Colonic mucosa (tissue), 4 donors: ENCODE data around the gene SCGB3A2. TPM values are rescaled to one million over a fixed set of nuclear protein-coding genes. Genes with fewer than 3 reads are reported as not detected.

Source experiments
- DNase-seq: peaks from one replicate; pipeline ENCODE4 v3.0.0-alpha.2; 2020
- H3K27ac ChIP-seq: fragments of 200-600 bp; one replicate; pipeline ENCODE4 v1.8.0; 2021
- H3K27me3 ChIP-seq: fragments of 200-600 bp; one replicate; pipeline ENCODE4 v1.8.0; 2021
- H3K36me3 ChIP-seq: fragments of 200-600 bp; one replicate; pipeline ENCODE4 v1.8.0; 2021
- H3K4me1 ChIP-seq: fragments of 200-600 bp; one replicate; pipeline ENCODE4 v1.8.0; 2021; ENCODE audit warnings: mild to moderate bottlenecking
- H3K4me3 ChIP-seq: fragments of 200-600 bp; one replicate; pipeline ENCODE4 v1.8.0; 2021
- H3K9ac ChIP-seq, 2 donors: one replicate each; pipeline ENCODE4 v1.7.0; 2013; ENCODE audit warnings: control low read depth in 2 of 2, low read depth in 2 of 2, low read length in 2 of 2
- H3K9me3 ChIP-seq: fragments of 200-600 bp; one replicate; pipeline ENCODE4 v1.8.0; 2021
- CTCF ChIP-seq: fragments of 200-600 bp; IDR thresholded peaks from one replicate; pipeline ENCODE4 v1.8.0; 2022; ENCODE audit warnings: antibody characterized with exemption, mild to moderate bottlenecking
- intact Hi-C: fragments of 100-400 bp; cut with DNase I; formaldehyde crosslinking; loops from one replicate; pipeline ENCODE4 v1.14.1; 2022
- total RNA-seq, 2 donors: library from RNA; stranded (reverse); fragmentation: NEBNext Ultra II Directional in 1 of 2; extraction: Animal tissue kit (Norgen Biotek cat#: 25700) in 1 of 2; gene quantifications; one replicate each; pipeline ENCODE4 v1.2.1, GENCODE V29; 2021
- donor health status: healthy.
- donor health status: DM: no; HTN: no; CAD: no.
- donor health status: DM: no; HTN: no; CAD: no.

Gene SCGB3A2
- total RNA-seq, 2 donors from 2014 or later = 0.67 TPM; not detected in 1

GRCh38 chr5:147852365-147852764, 26.1 kb upstream of the SCGB3A2 start:
- Histone ChIP-seq H3K36me3 (no peaks in the 10 kb centered on the region), H3K4me1 (no peaks in the 10 kb centered on the region), H3K9me3 (no peaks in the 10 kb centered on the region), H3K9ac (no peak overlapping the region), H3K27me3 (no peaks in the 10 kb centered on the region), H3K4me3 (no peak overlapping the region), H3K27ac (no peak overlapping the region)
- intact Hi-C loops = no loop called here
- DNase-seq = no peak
- TF ChIP-seq CTCF = no peak

GRCh38 chr5:147853372-147853987, 25.0 kb upstream of the SCGB3A2 start:
- Histone ChIP-seq H3K4me3 (no peak overlapping the region), H3K4me1 (no peaks in the 10 kb centered on the region), H3K9me3 (no peaks in the 10 kb centered on the region), H3K9ac (no peak overlapping the region), H3K27me3 (no peaks in the 10 kb centered on the region), H3K36me3 (no peaks in the 10 kb centered on the region), H3K27ac (no peak overlapping the region)
- no peak for DNase-seq
- TF ChIP-seq CTCF = no peak
- intact Hi-C loops = no loop called here

GRCh38 chr5:147854331-147854730, 24.2 kb upstream of the SCGB3A2 start:
- Histone ChIP-seq H3K9me3 (no peaks in the 10 kb centered on the region), H3K4me3 (no peak overlapping the region), H3K27ac (no peak overlapping the region), H3K9ac (no peak overlapping the region), H3K4me1 (no peaks in the 10 kb centered on the region), H3K27me3 (no peaks in the 10 kb centered on the region), H3K36me3 (no peaks in the 10 kb centered on the region)
- intact Hi-C loops = no loop called here
- DNase-seq = no peak
- TF ChIP-seq CTCF = no peak

GRCh38 chr5:147854894-147855773, 23.4 kb upstream of the SCGB3A2 start:
- no peak overlapping the region for H3K27ac ChIP-seq
- no peak overlapping the region for H3K4me3 ChIP-seq
- no peak for DNase-seq
- intact Hi-C loops = no loop called here
- H3K27me3 ChIP-seq = no peaks in the 10 kb centered on the region
- no peak for TF ChIP-seq CTCF
- no peak overlapping the region for H3K9ac ChIP-seq
- H3K36me3 ChIP-seq = no peaks in the 10 kb centered on the region
- no peaks in the 10 kb centered on the region for H3K4me1 ChIP-seq
- H3K9me3 ChIP-seq = no peaks in the 10 kb centered on the region

- Histone ChIP-seq H3K4me1 (no peaks in the 10 kb centered on the region), H3K36me3 (no peaks in the 10 kb centered on the region), H3K4me3 (no peak overlapping the region), H3K9ac (no peak overlapping the region), H3K9me3 (no peaks in the 10 kb centered on the region), H3K27ac (no peak overlapping the region), H3K27me3 (no peaks in the 10 kb centered on the region)
- no peak for DNase-seq
- intact Hi-C loops = no loop called here
- TF ChIP-seq CTCF = no peak
Observed at GRCh38 chr5:147855774-147856069, 22.8 kb upstream of the SCGB3A2 start.
